Renal cortex interstitium (tissue), 11 donors: Measurements from ENCODE around the gene CDK10. TPM values are rescaled to one million over a fixed set of nuclear protein-coding genes. Genes with fewer than 3 reads are reported as not detected.

ENCODE experiments used
- DNase-seq, 11 donors: peaks; one replicate each; pipeline ENCODE4 v3.0.0-alpha.2; 2013; ENCODE audit warnings: low read depth in 9 of 11, low spot score in 4 of 11; ENCODE audit errors: extremely low read depth in 1 of 11
- polyA plus RNA-seq, 3 donors: library from polyadenylated mRNA; unstranded; fragments of 120-200 nt; gene quantifications; one replicate each; pipeline ENCODE4 v1.2.1, GENCODE V29; 2013; ENCODE audit not compliant: insufficient read length in 3 of 3

Gene CDK10
- polyA plus RNA-seq, 3 donors: 90.3 to 167 (median 127) TPM

DNA sequence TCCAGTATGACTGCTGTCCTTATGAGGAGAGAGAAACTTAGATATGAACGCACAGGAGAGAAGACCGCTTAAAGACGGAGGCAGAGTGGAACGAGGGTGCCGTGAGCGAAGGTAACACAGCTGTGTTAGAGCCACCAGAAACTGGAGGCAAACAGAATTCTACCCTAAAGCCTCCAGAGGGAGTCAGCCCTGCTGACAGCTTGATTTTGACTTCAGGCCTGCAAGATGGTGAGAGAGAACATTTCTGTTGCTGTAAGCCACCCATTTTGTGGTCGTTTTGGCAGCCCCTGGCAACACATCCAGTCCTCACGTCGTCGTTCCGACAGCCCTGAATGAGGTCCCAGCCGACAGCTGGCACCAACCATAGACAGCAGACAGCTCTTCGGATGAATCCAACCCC lies 17.8 kb downstream of the CDK10 start:
- DNase-seq: no peak

DNA sequence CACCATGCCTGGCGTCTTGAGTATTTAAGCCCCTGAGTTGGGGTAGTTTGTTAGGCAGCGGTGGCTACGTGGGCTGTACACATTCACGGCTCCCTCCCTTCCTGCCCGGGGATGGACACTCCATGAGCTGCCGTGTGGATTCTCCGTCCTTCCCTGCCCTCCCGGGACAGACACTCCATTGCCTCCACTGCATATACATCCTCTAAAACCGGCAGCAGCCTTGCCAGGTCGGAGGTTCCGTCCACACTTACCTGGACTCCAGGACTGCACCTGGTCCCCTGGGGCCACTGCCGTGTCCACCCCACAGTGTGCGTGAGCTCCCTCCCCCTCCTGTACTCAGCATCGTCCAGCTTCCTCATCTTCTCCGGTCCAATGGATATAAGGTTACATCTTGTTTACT lies 18.5 kb downstream of the CDK10 start:
- no peak for DNase-seq

DNA sequence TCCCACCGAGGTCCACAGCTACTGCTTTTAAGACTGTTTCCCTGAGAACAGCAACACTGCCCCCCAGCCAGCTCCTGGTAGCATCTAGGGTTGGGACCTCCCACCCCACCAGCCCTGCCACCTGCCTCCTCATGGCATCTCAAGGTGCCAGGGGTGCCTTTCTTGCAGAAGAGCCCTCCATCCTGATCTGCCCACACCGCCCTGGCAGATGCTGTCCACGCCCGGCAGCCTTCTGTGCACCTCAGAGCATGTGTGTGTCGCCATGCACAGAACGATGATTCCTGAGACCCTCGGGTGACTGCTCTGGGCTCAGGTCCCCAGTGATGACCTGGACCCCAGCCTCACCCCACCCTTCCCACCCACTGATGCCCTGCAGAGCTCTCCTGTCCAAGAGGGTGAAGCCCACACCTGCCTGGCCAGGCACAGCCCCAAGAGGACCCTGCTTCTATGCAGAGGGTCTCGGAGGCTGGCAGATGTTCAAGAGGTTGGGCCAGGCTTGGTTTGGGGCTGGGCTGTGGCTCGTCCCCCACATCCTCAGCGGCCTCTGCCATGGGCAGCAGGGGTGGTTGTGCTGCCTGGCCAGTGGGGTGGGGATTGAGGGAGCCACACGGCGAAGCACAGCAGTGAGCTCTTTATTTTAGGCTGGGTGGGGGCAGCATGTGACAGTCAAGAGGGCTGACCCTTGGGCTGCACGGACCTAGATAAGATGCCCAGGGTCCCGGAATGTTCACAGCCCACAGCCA lies 20.2 kb downstream of the CDK10 start:
- DNase-seq: no peak

GRCh38 chr16:89707695-89708094 lies 21.2 kb downstream of the CDK10 start:
- DNase-seq: no peak

DNA sequence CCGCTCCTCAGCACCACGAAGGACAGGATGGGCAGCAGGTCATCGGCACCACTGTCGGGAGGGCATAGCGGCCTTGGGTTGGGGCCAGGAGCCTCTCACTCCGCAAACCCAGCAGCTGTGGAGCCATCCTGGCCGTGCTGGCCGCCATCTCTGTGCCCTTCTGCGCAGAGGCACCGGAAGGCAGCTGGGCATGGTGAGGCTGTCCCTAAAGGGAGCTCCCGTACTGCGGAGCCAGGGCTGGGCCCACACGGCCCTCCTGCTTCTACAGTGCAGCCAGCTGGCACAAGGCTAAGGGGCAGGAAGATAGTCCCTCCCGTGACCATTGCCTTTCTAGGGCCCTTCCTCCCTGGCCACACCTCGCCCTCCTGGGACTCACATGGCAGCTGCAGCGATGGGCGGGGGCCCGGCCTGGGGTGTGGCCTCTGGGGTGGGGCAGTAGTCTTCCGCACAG lies 22.0 kb downstream of the CDK10 start:
- DNase-seq: no peak

GRCh38 chr16:89709166-89709565 lies 22.7 kb downstream of the CDK10 start:
- no peak for DNase-seq

GRCh38 chr16:89709716-89710432 lies 23.4 kb downstream of the CDK10 start:
- DNase-seq: no peak

DNA sequence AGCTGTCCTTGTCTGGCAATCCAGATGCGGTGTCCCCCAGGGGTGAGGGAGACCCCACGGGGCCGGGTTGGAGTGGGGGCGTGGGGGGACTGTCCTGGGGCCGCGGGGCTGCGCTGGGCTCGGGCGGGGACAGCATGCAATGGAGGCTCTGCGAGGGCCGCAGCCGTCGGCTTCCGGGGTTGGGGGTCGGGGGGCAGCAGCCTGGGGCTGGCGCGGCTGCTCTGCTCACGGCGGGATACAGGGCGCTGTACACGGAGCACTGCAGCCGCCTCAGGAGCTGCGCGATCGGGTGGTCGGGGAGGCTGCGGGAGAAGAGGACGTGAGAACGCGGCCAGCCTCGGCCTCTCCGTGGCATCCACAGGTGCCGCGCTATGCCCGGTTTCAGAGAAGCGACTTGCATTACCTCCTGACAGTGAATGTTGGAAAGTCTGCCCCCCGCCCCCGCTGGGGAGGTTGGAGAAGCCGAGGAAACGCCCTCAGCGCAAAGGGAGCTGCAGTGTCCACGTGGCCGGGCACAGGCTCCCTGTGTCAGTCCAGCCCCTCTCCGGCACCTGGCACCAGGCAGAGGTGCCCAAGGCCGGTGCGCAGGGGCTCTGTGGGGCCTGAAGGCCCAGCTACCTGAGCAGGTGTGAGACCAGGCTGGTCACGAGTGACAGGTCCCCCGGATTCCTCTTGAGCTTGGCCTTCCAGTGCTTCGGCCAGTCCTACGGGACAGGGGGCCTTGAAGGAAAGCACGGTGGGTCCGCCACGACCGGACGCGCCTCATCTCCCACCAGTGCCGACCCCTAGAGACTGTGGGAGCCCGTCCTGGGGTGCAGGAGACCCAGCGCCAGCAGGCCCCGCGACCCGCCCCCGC lies 24.4 kb downstream of the CDK10 start:
- DNase-seq: peak in 2 of 11 donors; percentile 5 to 12

- DNase-seq: peak in 1 of 11 donors; percentile 38
Observed at GRCh38 chr16:89711601-89712273, 25.2 kb downstream of the CDK10 start.

DNA sequence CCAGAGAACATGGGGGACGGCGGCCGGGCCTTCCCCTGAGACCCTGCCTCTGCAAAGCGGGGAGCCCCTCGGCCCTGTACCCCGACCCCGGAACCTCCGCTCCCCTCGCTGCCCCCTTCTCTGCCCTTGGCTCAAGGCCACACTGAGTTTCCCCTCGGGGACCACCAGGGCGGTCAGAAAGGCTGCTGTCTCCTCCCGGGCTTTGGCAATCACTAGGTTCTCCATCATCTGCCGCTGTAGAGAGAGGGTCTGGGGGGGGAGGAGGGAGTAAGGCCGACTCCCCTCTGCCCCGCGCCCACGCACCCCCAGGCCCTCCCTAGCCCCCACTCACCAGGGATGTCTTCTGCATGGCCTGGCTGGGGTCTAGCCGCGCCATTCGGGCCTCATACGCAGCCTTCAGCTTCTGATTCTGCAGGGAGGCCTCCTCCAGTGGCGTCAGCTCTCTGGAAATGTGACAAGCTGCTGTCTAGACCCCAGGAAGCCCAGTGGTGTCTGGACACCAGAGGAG lies 25.8 kb downstream of the CDK10 start:
- peak in 1 of 11 donors; percentile 1 for DNase-seq

- DNase-seq: no peak
Observed at GRCh38 chr16:89716493-89716892, 30.0 kb downstream of the CDK10 start.

DNA sequence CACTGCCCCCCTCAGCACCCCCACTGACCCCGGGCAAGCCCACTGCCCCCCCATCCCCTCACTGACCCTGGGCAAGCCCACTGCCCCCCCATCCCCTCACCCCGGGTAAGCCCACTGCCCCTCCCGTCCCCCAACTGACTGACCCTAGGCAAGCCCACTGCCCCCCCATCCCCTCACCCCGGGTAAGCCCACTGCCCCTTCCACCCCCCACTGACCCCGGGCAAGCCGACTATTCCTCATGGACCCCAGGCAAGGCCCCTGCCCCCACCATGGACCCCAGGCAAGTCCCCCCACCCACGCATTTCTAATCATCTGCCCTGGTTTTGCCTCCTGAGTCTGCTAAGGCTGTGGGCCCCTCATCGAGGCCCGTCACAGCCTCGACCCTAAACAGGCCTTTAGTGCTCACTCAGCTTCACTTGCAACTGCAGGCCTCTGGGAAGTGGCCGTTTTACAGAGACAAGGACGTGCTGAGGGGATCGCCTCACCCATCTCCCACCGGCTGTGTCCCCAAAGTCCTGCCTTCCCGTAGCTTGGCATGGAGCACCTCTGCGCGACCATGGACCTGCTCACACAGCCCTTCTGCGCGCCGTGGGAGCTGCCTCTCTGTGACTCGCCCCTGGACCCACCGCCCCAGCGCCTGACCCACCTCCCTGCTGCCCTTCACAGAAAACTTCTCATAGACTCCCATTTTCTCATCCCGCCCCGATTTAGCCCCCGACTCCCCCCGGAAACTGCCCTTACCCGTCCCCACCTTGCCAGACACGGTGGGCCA lies 30.6 kb downstream of the CDK10 start:
- DNase-seq: no peak

GRCh38 chr16:89717688-89718505 lies 31.4 kb downstream of the CDK10 start:
- no peak for DNase-seq

DNA sequence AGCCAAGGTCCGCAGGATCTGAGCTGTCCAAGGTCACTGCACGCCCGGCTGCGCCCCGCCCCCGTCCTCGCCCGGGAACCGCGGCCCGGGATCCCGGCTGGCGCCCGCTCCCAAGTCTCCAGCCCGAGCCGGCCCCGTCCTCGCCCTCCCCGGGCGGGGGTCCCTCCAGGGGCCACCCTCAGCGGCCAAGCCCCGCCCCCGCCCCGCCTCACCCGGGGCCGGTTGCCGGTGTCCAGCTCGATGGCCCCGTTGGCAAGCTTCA lies 34.0 kb downstream of the CDK10 start:
- peak in 1 of 11 donors; percentile 27 for DNase-seq

GRCh38 chr16:89720813-89721545 lies 34.5 kb downstream of the CDK10 start, which contains the start of the genes VPS9D1 and ZNF276:
Gene VPS9D1, minus strand, starts transcription at chr16:89720898. Its CDS starts 37 bp downstream, at chr16:89720861.
Gene ZNF276, plus strand, starts transcription at chr16:89721537. Its CDS starts 104 bp downstream, at chr16:89721641.
- peak in 5 of 11 donors; percentile 67 to 74 (median 69) for DNase-seq

GRCh38 chr16:89721546-89722391 lies 35.3 kb downstream of the CDK10 start:
- peak in 3 of 11 donors; percentile 11 to 33 (median 12) for DNase-seq
